GM21723 (cell line): ENCODE data around the gene CALML6.
A peak's percentile ranks its signal among the peaks of the same experiment; 100 is the strongest.

Source experiments
- ATAC-seq: cut with Tn5 transposase; IDR thresholded peaks from one replicate; pipeline ENCODE4 v1.9.1; 2021; ENCODE audit warnings: mild to moderate bottlenecking, moderate library complexity; ENCODE audit not compliant: unreplicated experiment

CALML6 gene

DNA sequence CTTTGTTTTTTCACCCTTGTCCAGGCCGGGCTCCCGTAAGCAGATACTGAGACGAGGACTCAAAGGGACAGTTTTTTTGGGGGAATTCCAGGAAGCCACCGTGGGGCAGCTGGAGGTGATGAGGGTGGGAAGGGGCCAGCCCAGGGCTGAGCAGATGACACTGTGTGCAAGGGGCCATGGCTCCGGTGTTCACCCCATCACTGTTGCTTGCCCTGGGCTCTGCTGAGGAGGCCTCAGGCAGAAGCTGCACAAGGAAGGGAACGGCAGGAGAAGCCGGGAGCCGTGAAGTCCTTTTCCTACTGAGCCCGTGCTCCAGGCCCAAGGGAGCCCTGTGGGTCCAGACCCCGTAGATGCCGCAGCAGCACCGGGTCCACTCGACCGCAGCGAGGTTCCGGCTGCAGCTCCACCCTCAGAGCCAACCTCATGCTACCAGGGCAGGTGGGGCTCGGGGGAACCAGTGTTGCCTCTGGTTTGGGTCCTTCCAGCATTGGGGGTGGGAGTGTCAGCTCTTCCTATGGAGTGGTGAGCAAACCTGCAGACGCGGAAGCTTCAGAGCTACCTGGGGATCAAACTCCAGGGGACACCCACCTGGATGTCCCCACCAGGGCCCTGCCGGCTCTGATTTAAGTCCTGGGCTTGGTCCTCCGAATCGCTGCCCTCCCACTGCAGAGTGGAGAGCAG, 4.3 kb upstream of the CALML6 start:
- ATAC-seq: no peak

DNA sequence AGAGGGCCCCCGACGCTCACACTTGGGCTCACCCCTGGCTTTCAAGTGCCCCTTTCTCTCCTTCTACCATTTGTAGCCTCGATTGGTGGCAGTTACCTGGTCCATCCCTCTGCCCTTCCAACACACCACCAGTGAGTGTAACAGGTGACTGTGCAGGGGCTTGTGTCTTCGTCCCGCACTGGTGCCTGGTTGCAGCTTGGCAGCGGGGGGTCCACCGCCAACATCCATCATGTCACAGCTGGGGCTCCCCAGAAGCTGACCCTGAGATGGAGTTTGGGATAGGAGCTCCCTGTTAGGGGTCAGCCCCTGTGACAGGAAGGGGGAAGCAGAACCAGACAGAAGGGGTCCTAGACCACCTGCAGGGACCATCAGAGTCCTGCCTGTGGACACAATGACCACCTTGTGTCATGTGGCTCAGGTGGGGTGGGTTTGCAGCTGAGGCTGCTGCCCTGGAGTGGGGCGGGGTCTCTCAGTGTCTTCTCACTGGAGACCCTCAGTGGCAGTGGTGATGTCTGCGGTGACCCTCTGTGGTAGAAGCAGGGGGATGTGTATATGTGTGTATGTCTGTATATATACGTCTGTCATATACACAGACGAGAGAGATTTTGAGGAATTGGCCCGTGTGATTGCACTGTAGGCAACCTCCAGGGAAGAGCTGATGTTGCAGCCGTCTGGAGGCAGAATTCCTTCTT, 3.6 kb upstream of the CALML6 start:
- ATAC-seq: no peak

DNA sequence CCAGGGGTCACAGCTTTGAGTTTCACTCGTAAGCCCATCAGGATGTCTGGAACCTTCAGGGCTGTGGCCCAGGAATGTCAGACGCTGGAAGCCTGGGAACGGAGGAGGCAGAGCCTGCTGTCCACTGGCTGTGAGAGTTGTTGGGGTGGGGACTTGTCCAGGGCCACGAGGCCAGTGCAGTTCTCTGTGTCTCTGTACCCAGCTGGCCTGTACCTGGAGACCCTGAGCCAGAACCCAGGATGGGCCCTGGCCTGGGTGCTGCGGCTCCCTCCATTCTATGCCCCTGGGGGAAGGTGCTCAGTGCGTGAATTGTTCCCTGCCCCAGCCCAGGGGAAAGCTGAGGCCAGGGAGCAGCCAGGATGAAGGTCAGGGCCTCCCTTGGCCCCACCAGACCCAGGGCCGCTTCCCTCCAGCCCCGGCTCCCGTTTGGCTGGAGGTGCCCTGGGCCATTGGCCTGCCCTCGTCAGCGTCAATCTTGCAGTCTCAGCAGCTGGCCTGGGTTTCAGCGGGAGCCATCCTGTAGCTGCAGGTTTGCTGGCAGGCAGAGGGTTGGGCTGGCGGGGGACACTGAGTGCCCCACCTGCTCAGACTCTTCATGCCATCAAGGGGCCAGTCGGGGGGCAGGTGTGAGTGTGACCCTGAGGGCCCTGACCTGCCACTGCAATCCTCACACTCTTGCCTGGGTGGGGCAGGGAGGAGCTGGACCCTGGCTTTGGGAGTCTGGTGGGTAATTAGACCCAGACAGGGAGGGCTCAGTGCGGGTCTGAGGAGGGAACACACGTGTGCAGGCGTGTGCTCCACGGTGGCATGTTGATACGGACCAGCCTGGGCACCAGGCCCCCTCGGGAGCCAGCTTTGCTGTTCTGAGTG, 724 bp upstream of the CALML6 start:
- ATAC-seq: no peak

DNA sequence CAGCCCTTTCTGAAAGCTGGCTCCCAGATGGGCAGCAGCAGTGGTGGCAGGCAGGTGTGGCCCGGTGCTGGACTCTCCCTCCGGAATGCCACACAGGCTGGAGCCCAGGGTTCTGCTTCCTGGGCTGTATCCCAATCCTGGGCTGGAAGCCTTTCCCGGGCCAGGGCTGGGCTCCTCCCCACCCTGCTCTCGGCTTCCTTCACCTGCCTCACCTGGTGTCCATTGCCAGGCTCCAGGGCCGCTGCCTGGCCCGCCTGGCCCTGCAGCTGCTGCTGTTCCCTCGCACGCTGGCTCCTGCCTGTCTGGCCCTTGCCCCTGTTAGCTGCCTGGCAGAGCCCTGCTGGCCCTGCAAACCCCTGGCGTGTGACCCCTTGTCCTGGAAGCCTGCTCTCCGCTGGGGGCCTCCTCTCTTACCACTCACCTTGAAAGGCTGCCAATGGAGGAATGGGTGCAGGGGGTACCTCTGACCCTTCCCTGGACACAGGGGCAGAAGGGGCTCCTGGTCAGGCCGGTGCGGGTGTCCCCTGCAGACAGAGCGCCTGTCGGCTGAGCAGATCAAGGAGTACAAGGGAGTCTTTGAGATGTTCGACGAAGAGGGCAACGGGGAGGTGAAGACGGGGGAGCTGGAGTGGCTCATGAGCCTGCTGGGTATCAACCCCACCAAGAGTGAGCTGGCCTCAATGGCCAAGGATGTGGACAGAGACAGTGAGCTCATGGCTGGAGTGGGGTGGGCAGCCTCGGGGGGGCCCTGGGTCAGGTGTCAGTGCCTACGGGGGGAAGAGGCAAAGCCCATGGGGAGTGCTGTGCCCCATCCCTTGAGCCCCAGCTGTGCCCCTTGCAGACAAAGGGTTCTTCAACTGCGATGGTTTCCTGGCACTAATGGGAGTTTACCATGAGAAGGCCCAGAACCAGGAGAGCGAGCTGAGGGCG, 1.1 kb downstream of the CALML6 start:
- no peak for ATAC-seq

DNA sequence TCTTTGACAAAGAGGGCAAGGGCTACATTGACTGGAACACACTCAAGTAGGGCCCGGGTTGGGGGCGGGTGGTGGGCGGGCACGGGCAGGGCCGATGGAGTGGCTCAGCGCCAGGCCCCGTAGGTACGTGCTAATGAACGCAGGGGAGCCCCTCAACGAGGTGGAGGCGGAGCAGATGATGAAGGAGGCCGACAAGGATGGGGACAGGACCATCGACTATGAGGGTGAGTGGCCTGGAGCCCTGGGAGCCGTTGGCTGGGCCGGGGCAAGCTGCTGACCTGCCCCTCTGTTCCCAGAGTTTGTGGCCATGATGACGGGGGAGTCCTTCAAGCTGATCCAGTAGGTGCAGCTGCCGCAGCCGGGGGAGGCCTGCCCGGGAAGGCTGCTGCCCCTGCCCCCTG, 1.8 kb downstream of the CALML6 start:
- ATAC-seq: no peak

DNA sequence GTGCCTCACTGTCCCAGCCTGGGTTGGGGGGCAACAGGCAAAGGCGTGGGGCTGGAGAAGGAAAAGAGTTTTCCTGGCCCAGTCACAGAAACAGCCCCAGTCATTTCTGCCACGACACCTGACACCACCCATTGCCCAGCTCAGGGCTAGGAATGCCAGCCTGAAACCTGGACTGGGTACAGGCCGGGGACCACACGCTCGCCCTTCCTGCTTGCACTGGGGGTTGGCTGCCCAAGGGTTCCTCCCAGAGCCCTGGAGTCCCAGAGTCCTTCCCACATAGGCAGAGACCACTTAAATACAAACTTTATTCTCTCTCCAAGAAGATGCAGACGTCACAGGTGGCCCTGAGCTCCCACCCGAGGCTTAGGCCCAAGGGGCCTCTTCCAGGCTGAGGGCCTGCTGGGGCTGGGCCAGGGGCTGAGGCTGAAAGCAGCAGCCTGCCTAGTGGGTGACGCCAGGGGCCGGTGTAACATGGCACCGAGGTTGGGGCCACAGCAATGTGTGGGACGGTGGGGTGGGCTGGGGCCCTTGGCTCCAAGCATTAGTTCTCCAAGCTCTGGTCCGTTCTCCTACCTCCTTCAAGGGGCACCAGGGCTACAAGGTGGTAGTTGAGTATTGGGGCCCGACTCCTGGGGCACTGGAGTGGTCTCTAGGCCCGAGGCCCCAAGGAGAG, 2.4 kb downstream of the CALML6 start:
- no peak for ATAC-seq

DNA sequence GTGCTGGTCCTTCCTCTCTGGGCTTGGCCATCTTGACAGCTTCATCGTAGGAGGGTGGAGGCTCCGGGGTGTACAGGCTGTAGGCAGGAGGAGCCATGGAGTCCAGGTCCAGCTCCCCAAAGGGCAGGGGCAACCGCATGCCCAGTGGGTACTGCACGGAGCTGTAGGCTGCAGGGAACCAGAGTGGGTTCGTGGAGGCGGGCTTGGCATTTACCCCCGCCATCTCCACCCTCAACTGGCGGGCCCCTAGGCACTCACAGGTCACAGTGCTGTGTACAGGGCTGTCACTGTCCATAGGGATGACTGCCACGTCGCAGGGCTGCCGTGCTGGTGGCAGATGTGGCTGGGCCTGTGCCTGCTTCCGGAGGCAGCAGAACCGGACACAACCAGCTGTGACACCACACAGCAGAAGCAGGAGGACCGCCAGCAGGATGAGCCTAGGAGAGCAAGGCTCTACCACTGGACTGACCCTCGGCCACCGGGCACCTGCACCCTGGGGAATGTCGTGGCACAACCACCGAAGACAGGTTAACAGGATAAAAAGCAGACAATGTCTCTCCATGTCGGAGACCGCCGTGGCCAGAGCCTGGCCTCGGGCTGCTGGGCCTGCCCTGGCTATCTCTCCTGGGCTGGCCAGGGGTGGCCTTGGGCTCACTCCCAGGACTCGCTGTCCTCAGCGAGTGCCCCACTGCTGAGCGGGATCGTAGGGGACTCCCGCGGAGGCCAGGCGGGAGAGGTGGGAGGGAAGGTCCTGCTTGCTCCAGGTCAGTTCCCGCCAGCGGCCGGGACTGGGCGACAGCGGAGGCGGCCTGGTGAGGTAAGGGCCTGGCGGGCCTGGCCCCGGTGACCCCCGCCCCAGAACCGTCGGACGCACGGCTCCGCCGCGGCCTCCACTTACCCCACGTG, 3.2 kb downstream of the CALML6 start:
- ATAC-seq: no peak

DNA sequence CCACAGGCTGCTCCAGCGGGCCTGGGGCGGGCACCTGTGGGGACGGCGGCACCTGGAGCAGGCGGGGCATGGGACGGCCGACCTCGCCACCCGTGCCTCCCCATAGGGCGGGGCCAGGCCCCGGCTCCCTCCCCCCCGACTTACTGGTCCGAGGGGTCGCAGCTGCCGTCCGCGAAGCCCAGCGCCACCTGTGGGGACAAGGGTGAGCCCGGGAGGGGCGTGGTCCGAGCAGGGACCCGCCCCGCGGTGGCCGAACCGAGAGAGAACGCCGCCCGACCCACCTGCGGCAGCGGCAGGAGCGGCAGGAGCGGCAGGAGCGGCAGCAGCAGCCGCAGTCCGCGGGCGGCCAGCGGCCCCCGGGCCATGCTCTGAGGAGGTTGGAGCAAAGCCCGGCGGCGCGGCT, 3.8 kb downstream of the CALML6 start, which contains the start of gene TMEM52:
Gene TMEM52 (minus strand): TSS at position 379 of the 403 bp plus-strand sequence. CDS start 14 bp downstream, at position 365.
- ATAC-seq: peak; percentile 23

DNA sequence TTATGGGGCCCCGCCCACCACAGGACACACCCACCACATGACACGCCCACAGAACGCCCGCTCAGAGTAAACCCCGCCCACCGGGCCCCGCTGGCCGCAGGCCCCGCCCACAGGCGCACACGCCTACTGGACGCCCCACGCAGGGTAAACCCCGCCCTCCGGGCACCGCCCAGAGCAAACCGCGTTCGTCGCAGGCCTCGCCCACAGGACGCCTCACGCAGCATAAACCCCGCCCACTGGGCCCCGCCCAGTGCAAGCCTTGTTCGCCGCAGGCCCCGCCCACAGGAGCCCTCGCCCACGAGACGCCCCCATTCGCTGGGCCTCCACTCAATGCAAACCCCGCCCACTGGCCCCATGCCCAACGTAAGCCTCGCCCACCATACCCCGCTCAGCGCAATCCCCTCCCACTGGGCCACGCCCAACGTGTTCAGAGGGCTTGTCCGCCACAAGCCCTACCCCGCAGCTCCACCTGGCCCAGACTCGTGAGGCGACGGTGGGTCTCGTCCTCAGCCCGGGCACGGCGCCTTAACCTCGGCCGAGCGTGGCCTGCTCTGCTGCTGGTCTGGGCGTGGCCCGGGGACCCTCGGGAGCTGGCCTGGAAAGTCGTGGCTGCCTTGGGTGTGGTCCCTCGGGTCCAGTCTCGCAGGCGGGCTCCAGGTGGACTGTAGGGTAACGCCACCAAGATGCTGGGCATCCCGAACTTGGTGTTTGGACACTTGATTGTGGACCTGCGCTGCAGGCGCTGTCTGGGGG, 4.4 kb downstream of the CALML6 start:
- peak; percentile 75 for ATAC-seq

DNA sequence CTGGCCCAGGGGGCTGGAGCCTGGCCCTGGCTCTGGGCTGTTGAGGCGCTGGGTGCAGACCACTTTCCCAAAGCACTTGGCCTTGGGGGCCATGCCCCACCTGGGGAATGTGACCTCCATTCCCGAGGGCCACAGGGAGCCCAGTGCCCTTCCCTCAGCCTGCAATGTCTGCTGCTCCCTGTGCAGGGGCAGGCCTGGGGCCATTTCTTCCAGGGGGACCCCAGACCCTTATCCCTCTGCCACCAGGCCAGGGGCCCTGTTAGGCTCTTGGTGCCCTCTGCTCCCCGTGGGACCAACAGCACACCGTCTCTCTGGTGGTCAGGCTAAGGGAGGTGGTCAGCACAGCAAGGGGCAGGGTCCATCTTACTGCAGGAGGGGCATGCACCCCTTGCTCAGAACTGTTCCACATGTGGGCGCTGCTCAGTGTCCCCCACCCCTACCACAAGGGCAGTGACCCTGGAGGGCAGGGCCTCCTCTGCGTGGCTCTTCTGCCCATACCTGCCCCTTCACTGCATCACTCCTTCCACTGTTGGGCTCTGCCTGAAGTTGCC, 5.1 kb downstream of the CALML6 start:
- ATAC-seq: no peak

DNA sequence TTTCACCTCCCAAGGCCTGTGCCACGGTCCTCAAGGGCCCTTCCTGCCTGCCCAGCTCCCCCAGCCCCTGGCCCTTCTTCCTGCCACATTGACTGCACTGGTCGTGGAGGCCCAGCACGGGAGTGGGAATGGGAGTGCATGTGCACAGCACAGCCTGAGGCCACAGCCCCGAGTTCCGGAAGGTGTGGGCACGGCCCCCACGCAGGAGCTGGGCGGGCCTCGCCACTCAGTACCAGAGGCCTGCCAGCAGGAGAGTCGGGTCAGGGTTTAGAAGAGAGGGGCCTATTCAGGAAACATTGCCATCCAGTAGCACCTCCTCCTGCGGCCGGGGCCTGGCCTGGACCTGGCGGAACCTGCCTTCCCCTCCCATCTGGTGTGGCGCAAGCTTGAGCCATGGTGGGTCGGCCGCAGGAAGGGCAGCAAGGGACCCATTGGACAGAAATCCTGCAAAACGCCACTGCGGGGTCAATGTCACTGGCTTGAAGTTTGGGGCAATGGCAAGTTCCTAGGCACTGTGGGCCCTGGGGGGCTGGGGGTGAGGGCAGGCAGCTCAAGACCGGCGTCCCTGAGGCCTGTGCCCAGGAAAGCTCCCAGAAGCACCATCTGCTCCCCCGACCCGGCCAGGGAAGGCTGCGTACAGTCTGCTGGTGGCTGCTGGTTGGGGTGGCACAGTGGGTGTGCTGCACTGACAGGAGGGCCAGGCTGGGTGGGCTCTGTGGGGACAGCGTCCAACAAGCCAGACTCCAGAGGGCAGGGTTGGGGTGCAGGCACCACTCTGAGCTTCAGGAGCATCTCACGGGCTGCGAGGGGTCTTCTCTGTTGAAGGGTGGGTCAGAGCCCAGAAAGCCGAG, 5.8 kb downstream of the CALML6 start:
- no peak for ATAC-seq

DNA sequence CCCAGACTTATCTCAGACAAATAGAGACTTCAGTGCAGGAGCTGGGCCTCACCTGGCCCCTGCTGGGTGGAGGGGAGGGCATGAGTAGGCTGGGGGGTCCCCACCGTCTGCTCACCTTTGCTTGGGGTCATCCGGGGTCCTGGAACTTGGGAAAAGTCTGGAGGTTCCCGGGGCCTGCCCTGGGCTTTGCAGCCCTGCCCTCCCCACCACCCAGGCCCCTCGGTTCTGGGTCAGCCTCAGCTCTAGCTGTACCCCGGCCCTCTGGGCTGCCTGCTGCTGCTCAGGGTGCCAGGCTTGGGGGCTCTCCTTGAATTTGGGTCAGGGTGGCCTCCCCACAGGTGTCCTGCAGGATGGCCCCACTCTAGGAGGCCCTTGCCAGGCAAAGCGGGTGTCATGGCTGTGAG, 6.4 kb downstream of the CALML6 start:
- ATAC-seq: no peak

DNA sequence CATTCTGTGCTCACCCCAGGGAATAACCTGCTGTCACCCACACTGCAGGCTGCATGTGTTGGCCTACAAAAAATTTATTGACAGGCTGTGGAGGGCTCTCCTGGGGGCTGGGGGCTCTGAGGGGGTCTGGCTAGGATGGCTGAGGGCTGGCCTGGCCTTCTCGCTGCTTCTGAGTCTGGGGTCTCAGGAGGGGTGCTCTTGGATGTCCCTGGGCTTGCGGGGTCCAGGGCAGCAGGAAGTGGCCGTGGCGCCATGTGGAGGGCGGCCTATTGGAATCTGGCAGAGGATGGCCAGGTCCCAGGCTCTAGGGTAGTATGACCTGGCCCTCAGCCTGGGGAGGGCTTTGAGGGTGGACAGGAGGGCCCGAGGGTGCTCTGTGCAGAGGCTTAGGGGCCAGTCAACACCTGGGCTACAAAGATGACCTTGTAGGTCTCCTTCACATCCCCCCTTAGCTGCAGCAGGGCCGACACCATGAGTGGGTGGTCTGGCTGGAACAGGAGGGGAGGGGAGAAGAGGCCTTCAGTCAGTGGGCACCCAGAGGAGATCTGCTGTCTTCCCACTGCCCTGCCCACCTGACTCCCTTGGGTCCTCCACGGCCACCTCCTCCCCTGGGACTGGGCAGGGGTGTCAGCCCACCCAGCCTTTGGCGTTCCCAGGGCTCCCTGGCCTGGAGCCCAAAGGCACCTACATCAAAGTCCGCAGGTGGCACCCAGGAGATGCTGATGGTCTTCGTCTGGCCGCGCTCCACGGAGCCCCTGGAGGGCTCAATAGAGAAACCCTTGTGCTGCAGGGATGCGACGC, 7.0 kb downstream of the CALML6 start:
- ATAC-seq: no peak

DNA sequence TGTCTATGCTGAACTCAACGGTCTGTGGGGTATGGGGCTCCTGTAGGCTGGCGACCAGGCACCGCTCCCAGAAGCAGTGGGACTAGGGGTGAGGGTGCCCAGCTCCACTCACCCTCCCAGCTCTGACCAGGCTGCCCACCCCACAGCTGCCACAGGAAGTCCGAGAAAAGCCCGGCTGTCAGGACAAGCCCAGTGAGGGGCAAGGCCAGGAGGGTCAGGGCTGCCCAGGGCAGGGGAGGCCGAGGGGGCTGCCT, 7.6 kb downstream of the CALML6 start:
- ATAC-seq: no peak

DNA sequence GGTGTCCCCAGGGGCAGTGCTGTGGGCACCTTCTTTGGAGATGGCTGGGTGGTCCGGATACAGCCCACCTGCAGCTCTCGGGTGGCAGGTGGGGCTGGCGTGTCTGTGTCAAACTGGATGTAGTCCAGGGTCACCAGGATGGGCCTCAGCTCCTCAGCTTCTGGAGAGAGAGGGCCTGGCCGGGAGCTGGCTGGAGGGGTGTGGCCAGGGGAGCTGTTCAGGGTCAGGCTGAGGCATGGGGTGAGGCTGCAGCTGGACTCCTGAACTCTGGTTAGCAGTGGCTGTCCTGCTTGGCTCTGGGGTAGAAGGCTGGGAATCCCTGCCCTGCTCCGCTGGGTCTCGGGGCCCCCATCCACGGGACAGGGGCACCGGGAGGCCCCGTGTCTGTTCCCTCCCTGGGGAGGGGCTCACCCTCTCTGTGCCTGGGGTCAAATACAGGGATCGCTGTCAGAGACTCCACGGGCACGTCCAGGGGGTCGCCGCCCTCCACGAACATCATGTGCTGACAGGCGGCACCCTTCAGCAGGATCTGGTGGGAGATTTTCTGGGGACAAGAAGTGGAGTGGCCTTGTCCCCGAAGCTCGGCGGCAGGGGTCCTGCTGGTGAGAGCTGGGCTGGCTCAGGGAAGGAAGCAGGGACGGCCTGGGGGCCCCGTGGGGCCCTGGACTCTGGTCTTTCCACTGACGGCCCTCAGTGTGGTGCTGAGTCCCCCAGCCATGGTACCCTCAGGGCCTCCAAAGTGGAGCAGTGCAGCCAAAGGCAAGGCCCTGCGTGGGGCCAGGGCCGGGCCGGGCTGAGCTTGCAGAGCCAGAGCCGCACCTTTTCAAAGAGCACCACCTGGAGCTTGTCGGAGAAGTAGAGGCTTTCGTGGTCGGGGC, 8.1 kb downstream of the CALML6 start:
- ATAC-seq: no peak

DNA sequence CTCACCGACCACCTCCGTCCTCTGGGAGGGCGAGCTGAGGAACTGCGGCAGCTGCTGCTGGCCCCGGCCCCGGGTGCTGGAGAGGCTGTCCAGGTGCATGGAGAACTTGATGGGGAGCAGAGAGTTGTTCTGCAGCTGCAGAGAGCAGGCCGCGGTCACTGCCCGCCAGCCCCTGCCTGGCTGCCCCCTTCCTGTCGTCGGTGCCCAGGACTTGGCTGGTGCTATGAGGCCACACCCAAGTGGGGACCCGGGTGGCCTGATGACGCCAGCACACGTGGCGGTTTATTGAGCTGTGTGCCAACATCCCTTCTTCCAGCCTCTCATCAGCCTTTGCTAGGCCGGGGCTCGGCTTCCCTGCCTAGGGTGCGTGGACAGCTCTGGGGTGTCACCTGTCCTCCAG, 9.3 kb downstream of the CALML6 start:
- ATAC-seq: no peak
